Endothelial cell of umbilical vein (primary cell): Measurements from ENCODE around the gene C22orf23. TPM values are rescaled to one million over a fixed set of nuclear protein-coding genes. Genes with fewer than 3 reads are reported as not detected.

Experiments used
- BruUV-seq: library from RNA; stranded (reverse); fragments of 400-500 nt; replicated peaks from 2 replicates; lab custom pipeline; 2021; lab: Mats Ljungman, UMichigan
- CTCF ChIA-PET: fragments of 300-600, 350-600 bp; sonication (Branson Sonifier 250); formaldehyde crosslinking; loops from one replicate; lab custom pipeline; 2021; ENCODE audit warnings: antibody characterized with exemption, inconsistent platforms; lab: Charles Lee
- POLR2A ChIA-PET: fragments of 300-600, 350-600 bp; sonication (Branson Sonifier 250); formaldehyde crosslinking; loops from one replicate; lab custom pipeline; 2021; ENCODE audit warnings: antibody characterized with exemption, inconsistent platforms; lab: Charles Lee
- DNase-seq: peaks from one replicate; pipeline ENCODE4 v3.0.0-alpha.2; 2011; ENCODE audit warnings: low read depth, low spot score
- FAIRE-seq: peaks from 2 replicates; lab custom pipeline; 2011; peaks lifted over from hg19 to GRCh38; lab: Jason Lieb, UNC
- H2AFZ ChIP-seq: 2 replicates; pipeline ENCODE4 v1.6.0; 2012; ENCODE audit warnings: low read depth, low read length, control low read depth, inconsistent platforms
- H3K27ac ChIP-seq: 2 replicates; pipeline ENCODE4 v1.5.1; 2011; ENCODE audit warnings: low read depth, mild to moderate bottlenecking, control low read depth, low read length, moderate library complexity; ENCODE audit not compliant: insufficient read depth
- H3K27me3 ChIP-seq, 2 experiments: 2 replicates each; pipeline versions ENCODE4 v1.6.0 to v1.6.1; 2011; ENCODE audit warnings: low read length in 2 of 2, mixed read lengths in 1 of 2; ENCODE audit not compliant: control insufficient read depth in 2 of 2, insufficient read depth in 2 of 2
- H3K36me3 ChIP-seq, 2 experiments: 2 replicates in 1 of 2; 3 replicates in 1 of 2; pipeline ENCODE4 v1.5.1; 2011; ENCODE audit warnings: low read length in 2 of 2, mild to moderate bottlenecking in 1 of 2, moderate library complexity in 1 of 2; ENCODE audit not compliant: control insufficient read depth in 2 of 2, insufficient read depth in 2 of 2; ENCODE audit errors: extremely low read depth in 1 of 2
- H3K4me1 ChIP-seq: 3 replicates; pipeline ENCODE4 v1.5.1; 2011; ENCODE audit warnings: mild to moderate bottlenecking, low read length; ENCODE audit not compliant: control insufficient read depth, insufficient read depth; ENCODE audit errors: extremely low read depth
- H3K4me2 ChIP-seq: 2 replicates; pipeline ENCODE4 v1.6.1; 2011; ENCODE audit warnings: low read length, control low read depth, mixed read lengths; ENCODE audit not compliant: insufficient read depth
- H3K4me3 ChIP-seq, 3 experiments: fragments of 200-600 bp in 1 of 3; sonication (generic), shearing (Covaris generic) in 1 of 3; replicated peaks in 1 of 3; 2 replicates each; pipeline ENCODE4 v1.5.1; 2011 to 2016; ENCODE audit warnings: control low read depth in 3 of 3, low read length in 3 of 3, mild to moderate bottlenecking in 2 of 3, inconsistent platforms in 1 of 3, low read depth in 1 of 3, moderate library complexity in 1 of 3; ENCODE audit not compliant: insufficient read depth in 1 of 3
- H3K79me2 ChIP-seq: 2 replicates; pipeline ENCODE4 v1.6.0; 2012; ENCODE audit warnings: low read length, inconsistent platforms; ENCODE audit not compliant: control insufficient read depth, insufficient read depth
- H3K9ac ChIP-seq: replicated peaks from 2 replicates; pipeline ENCODE3; 2011; ENCODE audit warnings: low read length, control low read depth; ENCODE audit not compliant: insufficient read depth; ENCODE audit errors: extremely low read depth
- H3K9me1 ChIP-seq: replicated peaks from 3 replicates; pipeline ENCODE4 v1.6.0; 2011; ENCODE audit warnings: mild to moderate bottlenecking, low read length; ENCODE audit not compliant: control insufficient read depth, insufficient read depth; ENCODE audit errors: extremely low read depth
- H3K9me3 ChIP-seq: replicated peaks from 2 replicates; pipeline ENCODE4 v1.5.1; 2012; ENCODE audit warnings: low read length, inconsistent platforms; ENCODE audit not compliant: control insufficient read depth, insufficient read depth
- H4K20me1 ChIP-seq: replicated peaks from 2 replicates; pipeline ENCODE3; 2011; ENCODE audit warnings: mild to moderate bottlenecking, low read length; ENCODE audit not compliant: control insufficient read depth, insufficient read depth; ENCODE audit errors: extremely low read depth
- CTCF ChIP-seq, 2 donors: IDR thresholded peaks; 1 replicate in 1 of 2; 2 replicates in 1 of 2; pipeline ENCODE4 v1.5.1; 2011; ENCODE audit warnings: low read length in 2 of 2, mild to moderate bottlenecking in 2 of 2, moderate library complexity in 2 of 2, control low read depth in 1 of 2, inconsistent platforms in 1 of 2, low read depth in 1 of 2; ENCODE audit not compliant: insufficient read depth in 1 of 2; ENCODE audit errors: extremely low read depth in 1 of 2
- EZH2 ChIP-seq: IDR thresholded peaks from 2 replicates; pipeline ENCODE4 v1.6.1; 2012; ENCODE audit warnings: borderline replicate concordance, low read depth, mild to moderate bottlenecking, moderate library complexity, low read length, inconsistent platforms; ENCODE audit not compliant: severe bottlenecking
- FOS ChIP-seq: IDR thresholded peaks from 2 replicates; pipeline ENCODE4 v1.6.1; 2011; ENCODE audit warnings: mild to moderate bottlenecking, low read length, moderate library complexity, borderline replicate concordance; ENCODE audit not compliant: insufficient read depth
- GATA2 ChIP-seq: IDR thresholded peaks from 2 replicates; pipeline ENCODE4 v1.7.0; 2011; ENCODE audit warnings: low read depth, mild to moderate bottlenecking, moderate library complexity, mixed read lengths, low read length; ENCODE audit not compliant: insufficient read length, insufficient read depth
- JUN ChIP-seq: IDR thresholded peaks from 2 replicates; pipeline ENCODE4 v1.6.1; 2011; ENCODE audit warnings: borderline replicate concordance, low read depth; ENCODE audit not compliant: insufficient read length, insufficient read depth
- MYC ChIP-seq: IDR thresholded peaks from one replicate; pipeline ENCODE4 v1.6.1; 2011; ENCODE audit warnings: mild to moderate bottlenecking, low read depth, low read length
- POLR2A ChIP-seq: IDR thresholded peaks from 2 replicates; pipeline ENCODE4 v1.6.1; 2012; ENCODE audit warnings: low read depth, mild to moderate bottlenecking, control low read depth, low read length
- POLR2AphosphoS5 ChIP-seq: IDR thresholded peaks from 2 replicates; pipeline ENCODE4 v1.6.1; 2012; ENCODE audit warnings: low read depth, mild to moderate bottlenecking, control low read depth, low read length, moderate library complexity; ENCODE audit not compliant: insufficient read depth
- dilution Hi-C: fragments of 300-500 bp; cut with MboI; formaldehyde crosslinking; loops from one replicate; pipeline ENCODE4 v1.15.0; 2019; ENCODE audit warnings: low sequenced_read_pairs; ENCODE audit not compliant: extremely low pct_ligation_motif_present
- intact Hi-C: fragments of 100-400 bp; cut with micrococcal nuclease; formaldehyde crosslinking; loops from one replicate; pipeline ENCODE4 v1.10.0; 2022
- polyA plus RNA-seq, 4 experiments: library from polyadenylated mRNA; depleted of rRNA in 3 of 4; stranded (reverse) in 3 of 4; unstranded in 1 of 4; fragments of >200 nt; gene quantifications; 2 replicates each; pipeline versions ENCODE4 v1.2.1 to v1.2.3, GENCODE V29; 2011 to 2012; ENCODE audit warnings: missing spikeins in 1 of 4
- total RNA-seq: library from RNA; stranded (reverse); gene quantifications from 2 replicates; pipeline ENCODE4 v1.2.3, GENCODE V29; 2021
- TF ChIP-seq, protein P1 (sequence below): IDR thresholded peaks from 2 replicates; pipeline ENCODE4 v1.6.1; 2011; ENCODE audit not compliant: insufficient read depth, insufficient read length

The C22orf23 gene
- total and polyA plus RNA-seq, 2 donors (not counting 3 experiments of a cell fraction or from before 2014, with no cell fraction given), result 0.23 to 0.44 TPM

DNA sequence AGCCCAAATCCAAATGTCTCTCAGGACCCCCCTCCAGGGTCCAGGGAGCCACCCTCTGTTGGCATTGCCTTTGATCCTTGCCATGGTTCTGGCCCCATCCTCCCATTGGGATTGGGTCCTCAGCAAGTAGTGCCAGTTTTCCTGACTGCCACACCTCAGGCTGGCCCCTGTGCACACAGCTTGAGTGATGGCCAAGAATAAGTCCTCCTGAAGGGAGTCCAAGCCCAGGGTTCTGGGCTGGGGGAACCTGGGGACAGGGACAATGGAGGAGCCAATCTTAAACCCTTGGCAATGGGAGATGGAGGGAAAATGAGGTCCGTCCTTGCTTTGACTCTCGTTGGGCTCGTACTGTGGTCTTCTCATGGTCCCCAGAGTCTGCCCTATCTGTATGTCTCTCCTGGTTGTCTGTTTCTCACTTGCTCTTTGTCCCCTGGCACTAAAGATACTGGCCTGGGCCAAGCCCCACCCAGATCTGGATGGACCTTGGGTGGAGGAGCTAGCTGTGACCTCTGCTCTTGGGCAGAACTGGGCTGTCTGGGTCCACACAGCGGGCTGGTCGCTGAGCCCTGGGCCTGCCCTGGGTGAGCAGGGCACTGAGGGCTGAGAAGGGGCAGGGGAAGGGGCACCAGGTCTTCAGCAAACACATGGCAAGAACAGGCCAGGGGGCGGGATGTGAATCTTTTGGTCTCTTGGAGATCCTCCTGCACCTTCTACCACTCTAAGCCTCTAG is 28.0 kb upstream of the C22orf23 start:
- Histone ChIP-seq H3K36me3 (no peaks in the 10 kb centered on the region), H3K4me3 (no peak overlapping the region), H3K9me1 (no peaks in the 10 kb centered on the region), H3K27me3 (no peaks in the 10 kb centered on the region), H2AFZ (no peak overlapping the region), H3K4me2 (no peak overlapping the region), H3K4me1 (no peaks in the 10 kb centered on the region), H3K9ac (no peak overlapping the region), H3K79me2 (no peaks in the 10 kb centered on the region), H3K27ac (no peak overlapping the region), H3K9me3 (no peaks in the 10 kb centered on the region), H4K20me1 (no peaks in the 10 kb centered on the region)
- FAIRE-seq, result no peak
- TF ChIP-seq GATA2, result no peak
- TF ChIP-seq CTCF (IDR thresholded peaks at IDR 0.05; ENCODE audit: extremely low read depth in 1 of 2, insufficient read depth in 1 of 2, low read depth in 1 of 2, low read length in 2 of 2), result no peak
- TF ChIP-seq EZH2, result no peak
- TF ChIP-seq MYC, result no peak
- no peak for TF ChIP-seq POLR2A
- TF ChIP-seq, protein P1, sequence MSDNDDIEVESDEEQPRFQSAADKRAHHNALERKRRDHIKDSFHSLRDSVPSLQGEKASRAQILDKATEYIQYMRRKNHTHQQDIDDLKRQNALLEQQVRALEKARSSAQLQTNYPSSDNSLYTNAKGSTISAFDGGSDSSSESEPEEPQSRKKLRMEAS, result no peak
- TF ChIP-seq POLR2AphosphoS5, result no peak
- no peak for TF ChIP-seq FOS
- no peak for TF ChIP-seq JUN
- POLR2A ChIA-PET, result no interaction called here
- CTCF ChIA-PET, result interaction anchor here (0.5 to 1.5 kb wide), 2 partner anchors 16 to 56 kb away, joined by 3 to 4 read pairs; no protein-coding TSS in a partner anchor
- DNase-seq, result no peak
- dilution Hi-C loops (no loop called here), intact Hi-C loops (no loop called here)
- BruUV-seq, result no TSS peak
